Mucosa of rectum (tissue), 2 donors: ENCODE measurements around the gene WDFY1.

ENCODE experiments used
- H3K27ac ChIP-seq, 2 donors: one replicate each; pipeline ENCODE4 v1.7.0; 2013; ENCODE audit warnings: inconsistent platforms in 2 of 2, low read depth in 2 of 2, low read length in 2 of 2
- H3K27me3 ChIP-seq, 2 donors: one replicate each; pipeline ENCODE4 v1.7.0; 2013; ENCODE audit warnings: low read length in 2 of 2; ENCODE audit not compliant: control insufficient read depth in 2 of 2, insufficient read depth in 2 of 2
- H3K36me3 ChIP-seq, 2 donors: one replicate each; pipeline ENCODE4 v1.7.0; 2013; ENCODE audit warnings: low read length in 2 of 2; ENCODE audit not compliant: control insufficient read depth in 2 of 2, insufficient read depth in 2 of 2
- H3K4me1 ChIP-seq, 2 donors: one replicate each; pipeline ENCODE4 v1.7.0; 2013; ENCODE audit warnings: low read length in 2 of 2, mild to moderate bottlenecking in 1 of 2; ENCODE audit not compliant: control insufficient read depth in 2 of 2, insufficient read depth in 2 of 2
- H3K4me3 ChIP-seq, 2 donors: one replicate each; pipeline ENCODE4 v1.7.0; 2013; ENCODE audit warnings: low read length in 2 of 2
- H3K9ac ChIP-seq, 2 donors: one replicate each; pipeline ENCODE4 v1.7.0; 2013; ENCODE audit warnings: low read length in 2 of 2, low read depth in 1 of 2, mild to moderate bottlenecking in 1 of 2
- H3K9me3 ChIP-seq, 2 donors: one replicate each; pipeline ENCODE4 v1.7.0; 2013; ENCODE audit warnings: low read length in 2 of 2; ENCODE audit not compliant: control insufficient read depth in 2 of 2
- donor health status: healthy.
- donor health status: Normal muscosa, but diverticular disease.

The WDFY1 gene

GRCh38 chr2:223979730-223980396, 34.7 kb upstream of the WDFY1 start:
- no peak overlapping the region for H3K4me3 ChIP-seq
- no peaks in the 10 kb centered on the region for H3K9me3 ChIP-seq
- H3K36me3 ChIP-seq, result peaks cover 0 to 1% of the 10 kb centered on the region in 2 donors
- no peak overlapping the region for H3K9ac ChIP-seq
- H3K27me3 ChIP-seq, result no peaks in the 10 kb centered on the region
- no peaks in the 10 kb centered on the region for H3K4me1 ChIP-seq
- H3K27ac ChIP-seq, result no peak overlapping the region

GRCh38 chr2:223978451-223978850, 33.3 kb upstream of the WDFY1 start:
- Histone ChIP-seq H3K4me1 (no peaks in the 10 kb centered on the region), H3K36me3 (no peaks in the 10 kb centered on the region), H3K4me3 (no peak overlapping the region), H3K27me3 (no peaks in the 10 kb centered on the region), H3K9ac (no peak overlapping the region), H3K27ac (no peak overlapping the region), H3K9me3 (no peaks in the 10 kb centered on the region)

GRCh38 chr2:223976635-223977226, 31.6 kb upstream of the WDFY1 start:
- H3K27me3 ChIP-seq, result no peaks in the 10 kb centered on the region
- no peak overlapping the region for H3K27ac ChIP-seq
- no peaks in the 10 kb centered on the region for H3K4me1 ChIP-seq
- no peak overlapping the region for H3K9ac ChIP-seq
- H3K4me3 ChIP-seq, result no peak overlapping the region
- H3K9me3 ChIP-seq, result no peaks in the 10 kb centered on the region
- H3K36me3 ChIP-seq, result no peaks in the 10 kb centered on the region

- H3K27ac ChIP-seq, result no peak overlapping the region
- H3K4me1 ChIP-seq, result no peaks in the 10 kb centered on the region
- peaks cover 0 to 2% of the 10 kb centered on the region in 2 donors for H3K36me3 ChIP-seq
- no peak overlapping the region for H3K9ac ChIP-seq
- no peak overlapping the region for H3K4me3 ChIP-seq
- H3K9me3 ChIP-seq, result no peaks in the 10 kb centered on the region
- no peaks in the 10 kb centered on the region for H3K27me3 ChIP-seq
Measured at GRCh38 chr2:223973606-223974005, 28.5 kb upstream of the WDFY1 start.

- Histone ChIP-seq H3K4me1 (no peaks in the 10 kb centered on the region), H3K9ac (no peak overlapping the region), H3K27ac (no peak overlapping the region), H3K9me3 (no peaks in the 10 kb centered on the region), H3K4me3 (no peak overlapping the region), H3K36me3 (peaks cover 0 to 6% of the 10 kb centered on the region in 2 donors), H3K27me3 (no peaks in the 10 kb centered on the region)
Measured at GRCh38 chr2:223972656-223973102, 27.5 kb upstream of the WDFY1 start.

DNA sequence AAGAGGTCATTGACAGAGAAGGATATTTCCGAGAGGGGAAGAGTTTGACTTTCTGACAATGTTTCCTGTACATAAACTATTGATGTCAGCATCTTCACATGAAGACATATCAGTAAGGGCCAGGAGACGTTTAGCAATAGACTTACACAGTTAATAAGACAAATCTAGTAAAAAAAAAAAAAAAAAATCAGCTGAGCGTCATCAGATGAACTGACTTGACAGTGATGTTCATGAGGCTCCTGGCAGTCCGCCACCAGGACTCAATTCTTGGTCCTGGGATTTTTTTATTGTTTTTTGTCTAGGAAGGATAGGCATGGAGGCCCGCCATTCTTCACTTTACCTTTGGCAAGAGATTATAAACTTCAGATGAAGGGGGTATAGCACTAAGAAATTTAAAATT, 26.6 kb upstream of the WDFY1 start:
- H3K27ac ChIP-seq, result no peak overlapping the region
- H3K4me3 ChIP-seq, result no peak overlapping the region
- H3K4me1 ChIP-seq, result no peaks in the 10 kb centered on the region
- peaks cover 3 to 15% of the 10 kb centered on the region in 2 donors for H3K36me3 ChIP-seq
- no peak overlapping the region for H3K9ac ChIP-seq
- no peaks in the 10 kb centered on the region for H3K9me3 ChIP-seq
- H3K27me3 ChIP-seq, result no peaks in the 10 kb centered on the region

DNA sequence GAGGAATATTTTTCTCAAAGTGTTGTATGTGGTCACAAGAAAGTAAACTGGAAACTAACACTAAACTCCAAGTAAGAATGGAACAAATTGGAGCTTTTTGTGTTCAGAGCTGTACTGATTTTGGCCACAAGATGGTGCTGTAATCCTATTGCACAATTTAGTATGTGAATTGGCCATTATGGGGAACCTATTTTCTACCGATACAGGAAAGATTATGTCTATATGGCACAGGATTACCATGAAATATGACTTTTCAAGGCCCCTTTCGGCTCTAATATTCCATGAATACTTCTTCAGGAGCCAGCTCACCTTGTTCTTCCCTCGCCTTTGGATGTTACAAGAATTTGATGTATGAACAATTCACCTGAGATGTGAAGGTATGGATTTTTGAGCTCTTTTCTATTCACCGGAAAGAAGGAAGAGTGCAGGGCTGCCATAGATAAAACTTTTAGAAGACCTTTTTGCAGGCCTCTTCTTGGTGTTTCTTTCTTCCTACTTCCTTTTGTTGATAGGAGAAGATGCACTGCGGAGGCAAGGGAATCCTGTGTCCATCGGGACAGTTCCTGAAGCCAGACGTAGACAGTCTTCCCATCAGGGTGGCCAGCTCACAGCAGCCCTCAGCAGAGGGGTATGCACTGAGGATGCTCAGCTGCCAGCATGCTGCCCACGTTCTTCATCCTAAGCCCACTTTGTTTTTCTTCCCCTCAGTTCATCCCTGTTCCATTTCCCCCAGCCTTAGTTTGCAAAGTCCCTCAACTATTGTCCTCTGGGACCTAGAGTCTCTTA, 25.4 kb upstream of the WDFY1 start:
- Histone ChIP-seq H3K27me3 (no peaks in the 10 kb centered on the region), H3K36me3 (peaks cover 6 to 17% of the 10 kb centered on the region in 2 donors), H3K9me3 (no peaks in the 10 kb centered on the region), H3K4me1 (no peaks in the 10 kb centered on the region), H3K4me3 (no peak overlapping the region), H3K9ac (no peak overlapping the region), H3K27ac (no peak overlapping the region)

- Histone ChIP-seq H3K4me1 (no peaks in the 10 kb centered on the region), H3K9ac (no peak overlapping the region), H3K27me3 (no peaks in the 10 kb centered on the region), H3K9me3 (no peaks in the 10 kb centered on the region), H3K36me3 (peaks cover 6 to 17% of the 10 kb centered on the region in 2 donors), H3K27ac (no peak overlapping the region), H3K4me3 (no peak overlapping the region)
Measured at GRCh38 chr2:223969856-223970255, 24.7 kb upstream of the WDFY1 start.

DNA sequence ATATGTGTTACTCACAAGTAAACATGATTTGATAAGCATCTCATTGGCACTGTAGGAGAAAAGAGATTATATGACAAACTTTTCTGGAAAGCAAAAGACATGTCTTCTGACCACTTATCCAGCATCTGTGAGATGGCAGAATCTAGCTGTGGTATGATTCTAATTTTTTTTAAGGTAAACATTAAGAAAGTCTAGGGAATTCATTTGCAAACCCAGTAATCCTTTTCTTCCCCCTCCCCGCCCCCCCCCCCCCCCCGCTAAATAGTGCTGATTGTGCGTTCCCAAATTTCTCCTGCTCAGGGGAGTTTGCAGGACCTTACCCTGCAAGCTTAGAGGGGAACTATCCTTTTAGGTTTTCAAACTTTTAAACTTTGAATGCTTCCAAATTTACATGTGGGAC, 24.2 kb upstream of the WDFY1 start:
- Histone ChIP-seq H3K9ac (no peak overlapping the region), H3K4me1 (no peaks in the 10 kb centered on the region), H3K27me3 (no peaks in the 10 kb centered on the region), H3K27ac (no peak overlapping the region), H3K9me3 (no peaks in the 10 kb centered on the region), H3K4me3 (no peak overlapping the region), H3K36me3 (peaks cover 9 to 17% of the 10 kb centered on the region in 2 donors)

DNA sequence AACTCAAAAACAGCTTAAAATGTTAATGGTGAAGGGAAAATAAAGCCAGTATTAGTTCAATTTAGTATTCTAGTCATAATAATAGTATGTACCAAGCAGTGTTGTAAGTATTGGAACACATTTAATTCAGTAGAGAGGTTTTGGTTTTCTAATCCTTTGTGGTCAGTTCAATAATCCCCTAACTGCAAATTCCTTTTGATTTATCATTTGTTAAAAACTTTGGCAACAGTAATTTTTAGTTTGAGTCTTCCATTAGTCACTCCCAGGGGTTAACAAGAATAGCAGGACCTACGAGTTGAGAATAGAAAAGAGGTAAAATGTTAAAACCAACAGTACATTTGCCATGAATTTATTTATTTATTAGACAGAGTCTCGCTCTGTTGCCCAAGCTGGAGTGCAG, 22.8 kb upstream of the WDFY1 start:
- no peak overlapping the region for H3K9ac ChIP-seq
- H3K36me3 ChIP-seq, result peaks cover 16 to 20% of the 10 kb centered on the region in 2 donors
- no peak overlapping the region for H3K4me3 ChIP-seq
- H3K9me3 ChIP-seq, result no peaks in the 10 kb centered on the region
- H3K27me3 ChIP-seq, result no peaks in the 10 kb centered on the region
- no peak overlapping the region for H3K27ac ChIP-seq
- H3K4me1 ChIP-seq, result no peaks in the 10 kb centered on the region
